GM18526 (cell line): ENCODE results near the gene TST.

Experiments used
- POLR2A ChIP-seq: IDR thresholded peaks from 3 replicates; pipeline ENCODE4 v1.6.1; 2011; ENCODE audit not compliant: insufficient read length; ENCODE audit errors: extremely low read depth

Gene TST

DNA sequence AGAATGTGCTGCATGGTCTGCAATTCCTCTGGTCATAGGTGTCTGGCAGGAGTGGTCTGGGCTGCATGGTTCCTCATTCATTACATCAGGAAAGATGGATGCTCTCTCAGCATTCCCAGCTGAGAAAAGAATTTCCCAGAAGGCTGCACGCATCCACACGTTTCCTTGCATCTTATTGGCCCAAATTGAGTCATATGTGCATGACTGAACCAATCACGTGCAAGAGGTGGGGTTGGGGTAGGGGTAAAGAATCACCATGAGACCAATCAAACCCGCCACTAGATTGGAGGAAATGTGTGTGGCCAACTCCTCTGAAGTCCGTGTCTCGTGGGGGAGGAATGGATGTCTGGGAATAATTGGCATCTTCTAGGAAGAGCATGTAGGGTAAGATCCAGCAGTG lies 28.8 kb downstream of the TST start:
- TF ChIP-seq POLR2A, result no peak

DNA sequence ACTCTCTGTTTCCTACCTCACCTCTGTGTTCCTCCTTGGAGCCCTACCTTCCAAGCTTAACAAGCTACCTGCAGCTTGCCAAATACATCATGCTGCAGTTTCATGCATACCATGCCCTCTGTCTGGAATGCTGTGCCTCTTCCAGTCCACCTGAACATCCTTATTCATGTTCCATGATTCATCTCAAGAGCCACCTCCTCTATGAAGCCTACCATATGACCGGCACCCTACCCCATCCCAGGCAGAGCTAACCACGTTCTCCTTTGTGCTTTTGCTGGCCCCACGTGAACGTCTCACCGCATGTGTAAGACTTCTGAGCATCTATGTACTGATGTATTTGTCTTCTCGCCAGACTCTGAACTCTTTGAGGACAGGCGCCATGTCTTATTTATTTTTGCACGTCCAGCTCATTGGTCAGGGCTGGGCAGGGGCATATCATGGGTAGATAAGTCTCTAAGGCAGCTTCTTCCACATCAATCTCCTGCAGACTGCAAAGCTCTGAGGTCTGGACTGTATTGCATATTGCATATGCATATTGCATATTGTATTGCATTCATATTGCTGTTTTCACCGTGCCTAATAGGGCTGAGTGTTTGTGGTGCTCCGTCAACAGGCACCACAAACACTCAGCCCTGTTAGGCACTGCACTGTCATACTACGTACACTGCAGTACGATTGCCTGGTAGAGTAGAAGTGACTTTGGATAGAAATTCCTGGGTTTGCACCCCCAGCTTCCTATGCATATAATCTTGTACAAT lies 31.0 kb downstream of the TST start:
- TF ChIP-seq POLR2A, result no peak

DNA sequence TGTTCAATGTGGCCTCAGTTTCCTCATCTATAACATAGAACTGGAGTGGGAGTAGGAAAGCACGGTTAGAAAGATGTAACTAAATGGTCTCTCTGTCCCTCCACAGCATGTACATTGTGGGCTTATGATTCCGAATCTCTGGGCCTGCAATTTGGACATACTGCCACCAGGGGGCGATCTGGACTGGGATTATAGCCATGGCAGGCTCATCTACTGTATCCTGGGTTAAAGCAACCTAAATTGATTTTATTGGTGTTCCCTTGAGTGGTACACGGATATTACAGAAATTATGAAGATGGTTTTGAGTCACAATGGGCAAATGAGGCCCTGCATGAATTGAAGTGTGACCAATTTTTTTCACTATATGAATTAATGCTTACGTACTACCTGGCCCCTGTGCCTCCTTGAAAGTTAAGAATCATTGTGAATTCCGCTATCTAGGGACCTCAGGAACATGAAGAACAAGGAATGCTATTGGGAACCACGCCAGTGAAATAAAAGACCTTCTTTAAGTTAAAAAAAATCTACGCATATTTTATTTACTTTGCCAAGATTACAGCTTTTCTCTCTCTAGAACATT lies 32.9 kb downstream of the TST start:
- no peak for TF ChIP-seq POLR2A

DNA sequence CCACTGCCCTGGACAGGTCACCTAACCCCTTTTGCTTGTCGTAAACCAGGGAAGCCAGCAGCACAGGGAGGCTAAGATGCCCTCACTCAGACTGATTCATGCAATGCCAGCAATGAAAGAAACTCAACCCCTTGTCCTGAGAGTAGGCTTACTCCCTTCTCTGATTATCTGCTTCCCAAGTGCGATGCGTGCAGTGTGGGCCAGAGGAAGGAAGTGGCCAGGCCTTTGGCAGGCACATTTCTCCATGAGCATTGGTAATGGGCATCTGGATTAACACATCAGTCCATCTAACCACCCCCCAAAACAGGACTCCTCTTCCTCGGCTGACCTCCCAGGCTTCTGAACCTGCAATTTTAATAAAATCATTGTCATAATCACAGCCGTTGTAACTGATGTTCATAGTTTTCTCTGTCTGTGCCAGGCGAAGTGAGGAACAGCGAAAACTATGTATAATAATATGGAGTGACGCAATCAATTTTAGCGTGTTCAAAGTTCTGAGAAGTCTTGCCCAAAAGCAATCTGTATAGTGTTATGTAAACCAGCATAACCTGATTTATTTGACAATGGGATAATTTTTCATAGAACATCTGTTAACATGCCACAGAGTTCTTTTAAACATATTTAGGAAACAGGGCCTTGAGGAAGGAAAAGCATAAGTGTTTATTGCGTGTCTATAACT lies 33.9 kb downstream of the TST start:
- TF ChIP-seq POLR2A, result no peak

DNA sequence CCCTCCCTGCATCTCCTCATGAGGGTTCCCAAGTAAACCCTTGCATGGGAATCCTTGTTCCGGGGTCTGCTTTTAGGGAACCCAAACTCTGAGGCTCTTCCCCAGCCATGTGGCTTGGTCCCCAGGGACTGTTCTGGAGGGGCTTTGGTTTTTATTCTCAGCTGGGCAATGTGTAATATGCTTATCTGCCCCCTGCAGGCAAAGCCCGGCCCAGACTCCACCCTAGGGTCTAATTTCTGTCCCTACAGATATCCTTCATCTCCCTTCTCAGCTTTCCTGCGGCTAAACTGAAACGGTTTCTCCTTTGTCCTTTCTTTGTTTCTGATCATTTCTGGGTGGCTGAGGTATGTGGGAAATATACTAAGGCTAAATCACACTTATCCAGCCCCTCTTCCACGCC lies 37.1 kb downstream of the TST start:
- TF ChIP-seq POLR2A, result no peak

DNA sequence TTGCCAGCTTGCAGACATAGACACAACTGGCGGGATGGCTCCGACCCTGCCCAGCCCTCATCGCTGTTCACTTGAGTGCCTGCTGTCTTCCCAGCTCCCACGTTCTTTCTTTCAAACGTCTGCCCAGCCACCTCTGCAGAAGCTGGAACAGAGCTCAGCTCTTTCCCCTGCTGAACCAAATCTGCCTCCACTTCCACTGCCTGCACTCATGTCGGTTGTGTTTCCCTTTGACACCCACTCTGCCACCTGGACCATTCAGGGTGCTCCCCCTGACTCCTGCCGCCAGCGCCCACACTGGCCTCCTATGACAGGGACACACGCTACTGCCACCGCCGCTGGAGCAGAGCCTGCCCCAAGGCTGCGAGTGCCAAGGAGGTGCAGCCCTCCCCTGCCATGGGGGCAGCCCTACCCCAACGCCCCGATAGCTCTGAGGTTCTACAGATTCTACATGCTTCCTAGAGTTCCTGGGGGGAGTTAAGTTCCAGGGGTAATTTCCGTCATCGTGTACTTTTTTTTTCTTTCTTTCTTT lies 37.9 kb downstream of the TST start:
- no peak for TF ChIP-seq POLR2A

DNA sequence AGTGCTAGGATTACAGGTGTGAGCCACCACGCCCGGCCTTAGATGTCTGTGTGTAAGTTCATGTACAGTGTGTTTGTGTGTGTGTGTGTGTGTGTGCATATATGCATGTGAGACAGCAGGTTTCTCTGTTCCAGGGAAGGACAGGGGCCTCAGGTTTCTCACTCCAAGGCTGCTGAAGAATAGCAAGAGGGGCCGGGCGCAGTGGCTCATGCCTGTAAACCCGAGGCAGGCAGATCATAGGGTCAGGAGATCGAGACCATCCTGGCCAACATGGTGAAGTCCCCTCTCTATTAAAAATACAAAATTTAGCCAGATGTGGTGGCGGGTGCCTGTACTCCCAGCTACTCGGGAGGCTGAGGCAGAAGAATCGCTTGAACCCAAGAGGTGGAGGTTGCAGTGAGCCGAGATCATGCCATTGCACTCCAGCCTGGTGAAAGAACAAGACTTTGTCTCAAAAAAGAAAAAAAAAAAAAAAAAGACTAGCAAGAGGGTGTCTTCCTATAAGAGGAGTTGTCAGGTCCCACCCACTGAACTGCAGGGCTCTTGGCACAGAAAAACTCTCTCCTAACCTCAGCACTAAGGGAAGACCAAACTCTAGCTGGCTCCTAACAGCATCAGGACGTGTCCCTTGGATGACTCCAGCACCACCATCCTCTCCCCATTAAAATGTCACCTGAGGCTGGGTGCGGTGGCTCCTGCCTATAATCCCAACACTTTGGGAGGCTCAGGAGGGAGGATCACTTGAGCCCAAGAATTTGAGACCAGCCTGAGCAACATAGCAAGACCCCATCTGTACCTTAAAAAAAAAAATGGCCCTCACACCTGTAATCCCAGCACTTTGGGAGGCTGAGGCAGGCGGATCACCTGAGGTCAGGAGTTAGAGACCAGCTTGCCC lies 40.0 kb downstream of the TST start:
- TF ChIP-seq POLR2A, result no peak

DNA sequence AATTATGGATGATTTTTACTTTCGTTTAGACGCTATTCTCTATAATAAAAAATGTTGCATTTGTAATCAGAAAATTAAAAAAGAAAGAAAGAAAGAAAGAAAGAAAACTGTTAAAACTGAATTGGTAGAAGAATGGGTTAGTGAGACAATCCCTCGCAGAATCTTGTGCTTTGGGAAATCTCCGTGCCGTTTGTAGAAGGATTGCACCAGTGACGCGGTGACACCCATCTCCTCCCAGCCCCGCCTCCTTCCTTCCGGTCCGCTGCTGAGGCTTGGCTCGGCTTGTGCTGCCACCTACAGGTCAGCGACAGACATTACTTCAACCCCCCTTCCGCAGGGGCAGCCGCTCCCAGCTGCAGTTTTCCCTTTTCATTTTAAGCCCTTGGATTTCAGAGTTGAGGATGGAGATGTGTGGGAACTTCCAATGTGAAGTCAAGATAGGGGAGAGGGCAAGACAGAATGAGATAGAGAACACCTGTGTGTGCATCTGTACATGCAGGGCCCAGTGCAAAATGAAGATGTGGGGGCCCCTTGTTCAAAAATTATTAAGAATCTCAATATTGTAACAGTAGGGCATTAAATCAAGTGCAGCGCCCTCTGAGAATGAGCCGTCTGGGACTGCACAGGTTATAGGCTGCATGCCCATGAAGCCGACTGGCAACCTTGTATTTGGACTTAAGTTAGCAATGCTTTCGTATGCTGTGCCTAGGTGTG lies 41.1 kb downstream of the TST start:
- TF ChIP-seq POLR2A, result peak; percentile 22

DNA sequence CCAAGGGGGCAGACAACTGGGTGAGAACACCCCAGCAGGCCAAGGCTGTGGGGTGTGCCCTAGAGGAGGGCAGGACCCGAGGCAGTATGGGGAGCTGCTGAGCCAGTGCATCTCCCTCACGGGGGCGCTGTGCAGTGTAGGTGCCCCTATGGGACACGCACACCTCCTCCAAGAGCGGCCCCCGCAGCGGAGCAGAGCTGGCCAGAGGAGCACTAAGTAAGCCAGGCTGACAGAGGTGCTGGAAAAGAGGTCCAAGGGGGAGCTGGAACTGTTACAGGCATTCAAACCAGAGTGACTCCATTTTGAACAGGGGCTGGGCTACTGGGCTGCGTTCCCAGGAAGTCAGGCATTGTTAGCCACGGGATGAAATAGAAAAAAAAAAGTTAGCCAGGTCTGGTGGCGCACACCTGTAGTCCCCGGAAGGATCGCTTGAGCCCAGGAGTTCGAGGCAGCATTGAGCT lies 41.8 kb downstream of the TST start:
- TF ChIP-seq POLR2A, result peak; percentile 12

DNA sequence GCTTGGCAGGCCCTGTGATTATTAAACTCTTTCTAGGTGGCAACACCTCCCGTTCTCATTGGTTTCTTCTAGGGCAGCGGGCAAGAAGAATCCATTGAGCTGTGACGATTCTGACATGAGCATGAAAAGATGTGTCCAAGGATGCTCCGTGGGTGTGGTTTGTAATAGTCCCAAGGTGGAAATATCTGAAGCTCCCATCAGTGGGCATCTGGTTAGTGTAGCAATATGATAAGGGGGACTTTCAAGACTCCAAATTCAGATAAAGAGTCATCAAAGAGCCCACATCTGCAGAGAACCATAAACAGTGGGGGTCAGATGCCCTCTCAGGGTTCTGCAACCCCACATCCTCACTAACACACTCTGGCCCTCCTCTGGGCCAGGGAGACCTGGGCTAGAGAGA lies 42.6 kb downstream of the TST start:
- TF ChIP-seq POLR2A, result no peak

DNA sequence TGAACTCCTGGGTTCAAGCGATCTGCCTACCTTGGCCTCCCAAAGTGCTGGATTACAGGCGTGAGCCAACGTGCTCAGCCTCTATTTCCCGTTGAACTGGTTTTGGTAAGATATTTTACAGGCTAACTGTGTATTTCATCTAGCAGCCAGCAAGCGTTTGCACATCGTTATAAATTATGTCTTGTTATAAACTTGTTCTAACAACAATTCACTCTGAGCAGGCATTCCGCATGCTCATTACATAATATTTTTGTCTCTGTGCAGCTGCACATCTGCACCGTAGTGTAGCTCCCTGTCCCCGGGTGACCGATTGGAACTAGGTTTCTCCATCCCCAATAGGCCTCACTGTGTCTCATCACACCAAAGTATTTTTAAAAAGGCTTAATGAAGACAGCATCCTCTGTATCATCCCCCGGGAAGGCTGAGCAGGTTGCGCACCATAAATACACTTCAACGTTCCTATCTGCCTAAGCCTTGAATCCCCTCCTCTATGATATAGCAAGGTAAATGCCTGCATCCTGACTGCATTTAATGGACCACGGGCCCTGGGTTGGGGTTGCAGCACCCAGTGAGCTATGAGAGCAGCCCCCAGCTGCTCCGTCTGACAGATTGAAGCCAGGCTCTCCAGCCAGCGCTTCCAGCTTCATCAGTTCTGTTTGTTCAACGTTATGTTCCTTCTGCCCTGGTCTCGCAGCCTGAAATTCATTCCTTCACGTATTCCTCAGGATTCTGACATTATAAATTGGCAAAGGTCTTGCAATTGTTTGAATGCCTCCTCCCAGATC lies 47.7 kb downstream of the TST start:
- no peak for TF ChIP-seq POLR2A

DNA sequence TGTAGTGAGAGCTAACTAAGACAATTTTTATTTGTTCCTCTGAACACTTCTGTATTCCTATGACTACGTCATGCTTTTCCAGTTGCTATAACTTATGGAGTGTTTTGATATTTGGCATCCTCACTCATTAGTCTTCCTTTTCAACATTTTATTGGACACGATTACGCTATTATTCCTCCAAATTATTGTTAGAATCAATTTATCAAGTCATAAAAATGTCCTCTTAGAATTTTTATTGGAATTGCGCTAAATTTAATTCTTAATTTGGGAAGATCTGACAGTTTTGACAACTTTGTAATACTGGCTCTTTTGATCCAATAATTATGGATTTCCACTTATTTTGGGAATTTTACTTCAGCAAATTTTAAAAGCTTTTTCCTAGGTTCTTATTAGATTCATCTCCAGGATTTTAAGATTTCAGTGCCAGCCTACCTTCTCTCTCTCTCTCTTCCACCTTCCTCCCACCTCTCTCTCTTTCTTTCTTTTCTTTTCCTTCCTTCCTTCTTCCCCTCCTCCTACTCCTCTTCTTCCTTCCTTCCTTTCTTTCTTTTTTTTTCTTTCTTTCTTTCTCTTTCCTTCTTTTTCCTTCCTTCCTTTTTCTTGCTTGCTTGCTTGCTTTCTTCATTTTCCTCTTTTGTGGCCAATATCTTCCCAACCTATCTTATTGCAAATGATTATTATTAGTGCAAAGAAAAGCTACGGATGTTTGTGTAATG lies 50.8 kb downstream of the TST start:
- TF ChIP-seq POLR2A, result no peak
